Stimulated activated CD8-positive, alpha-beta memory T cell treated with anti-CD3 and anti-CD28 coated beads, Interleukin-2, amount 100 ng/mL, for 48 hours (primary cell): ENCODE data around the gene CELF5.
"Not testable (repeated sequence)": the region's sequence is repeated elsewhere in the genome, so short reads cannot be mapped to it uniquely, and the experiment has no call there.

Experiments
- DNase-seq, 2 donors: peaks; one replicate each; pipeline ENCODE4 v3.0.0-alpha.2; 2020; ENCODE audit warnings: low read depth in 2 of 2

CELF5 gene

GRCh38 chr19:3321696-3322095, 97.2 kb downstream of the CELF5 start:
- no peak for DNase-seq

GRCh38 chr19:3322199-3322978, 97.9 kb downstream of the CELF5 start:
- DNase-seq, result no peak

GRCh38 chr19:3323026-3323425, 98.6 kb downstream of the CELF5 start:
- DNase-seq, result no peak

GRCh38 chr19:3323658-3324057, 99.2 kb downstream of the CELF5 start:
- DNase-seq, result no peak

- peak; percentile 76 to 85 for DNase-seq
These were observed 100.0 kb downstream of the CELF5 start for GRCh38 chr19:3324405-3324856.

GRCh38 chr19:3325451-3325850, 101.0 kb downstream of the CELF5 start:
- no peak for DNase-seq

- DNase-seq, result no peak
These were observed 104.3 kb downstream of the CELF5 start for GRCh38 chr19:3328743-3329142.

GRCh38 chr19:3330047-3330446, 105.6 kb downstream of the CELF5 start:
- DNase-seq, result no peak

GRCh38 chr19:3332232-3332631, 107.8 kb downstream of the CELF5 start:
- DNase-seq, result not testable (repeated sequence)

GRCh38 chr19:3333020-3333583, 108.6 kb downstream of the CELF5 start:
- no peak for DNase-seq

- DNase-seq, result no peak
These were observed 109.2 kb downstream of the CELF5 start for GRCh38 chr19:3333662-3334061.

- not testable (repeated sequence) for DNase-seq
These were observed 110.4 kb downstream of the CELF5 start for GRCh38 chr19:3334749-3335430.

- no peak for DNase-seq
These were observed 111.2 kb downstream of the CELF5 start for GRCh38 chr19:3335431-3336350.

- DNase-seq, result no peak
These were observed 111.9 kb downstream of the CELF5 start for GRCh38 chr19:3336351-3336679.

- DNase-seq, result no peak
These were observed 112.4 kb downstream of the CELF5 start for GRCh38 chr19:3336680-3337523.

GRCh38 chr19:3338541-3339181, 114.2 kb downstream of the CELF5 start:
- no peak for DNase-seq

- DNase-seq, result no peak
These were observed 115.9 kb downstream of the CELF5 start for GRCh38 chr19:3340340-3340739.

GRCh38 chr19:3342246-3342645, 117.8 kb downstream of the CELF5 start:
- no peak for DNase-seq

GRCh38 chr19:3342962-3343361, 118.5 kb downstream of the CELF5 start:
- DNase-seq, result not testable (repeated sequence)
